Brain microvascular endothelial cell (primary cell): ENCODE data around the gene STAMBP.

ENCODE experiments used
- DNase-seq: peaks from one replicate; pipeline ENCODE4 v3.0.0-alpha.2; 2020
- H3K27ac ChIP-seq: fragments of 250-450 bp; sonication (Bioruptor Pico); 2 replicates; pipeline ENCODE4 v1.5.1; 2020; ENCODE audit warnings: mild to moderate bottlenecking, moderate library complexity
- H3K27me3 ChIP-seq: fragments of 250-450 bp; sonication (Bioruptor Pico); replicated peaks from 2 replicates; pipeline ENCODE4 v1.5.1; 2020; ENCODE audit warnings: mild to moderate bottlenecking
- H3K36me3 ChIP-seq: fragments of 250-450 bp; sonication (Bioruptor Pico); replicated peaks from 2 replicates; pipeline ENCODE4 v1.5.1; 2020; ENCODE audit warnings: mild to moderate bottlenecking
- H3K4me3 ChIP-seq: 2 replicates; pipeline ENCODE4 v1.5.1; 2011; ENCODE audit warnings: low read depth, mild to moderate bottlenecking, control low read depth, low read length, moderate library complexity
- in situ Hi-C: cut with HindIII; loops from 2 replicates; pipeline ENCODE4 v1.10.0; 2017; ENCODE audit warnings: low sequenced_read_pairs, low pct_ligation_motif_present
- TF ChIP-seq, protein P1 (sequence below): IDR thresholded peaks from 2 replicates; pipeline ENCODE4 v1.5.1; 2011; ENCODE audit warnings: low read depth, mild to moderate bottlenecking, moderate library complexity, low read length, control low read depth, inconsistent platforms; ENCODE audit errors: missing control alignments

The STAMBP gene

DNA sequence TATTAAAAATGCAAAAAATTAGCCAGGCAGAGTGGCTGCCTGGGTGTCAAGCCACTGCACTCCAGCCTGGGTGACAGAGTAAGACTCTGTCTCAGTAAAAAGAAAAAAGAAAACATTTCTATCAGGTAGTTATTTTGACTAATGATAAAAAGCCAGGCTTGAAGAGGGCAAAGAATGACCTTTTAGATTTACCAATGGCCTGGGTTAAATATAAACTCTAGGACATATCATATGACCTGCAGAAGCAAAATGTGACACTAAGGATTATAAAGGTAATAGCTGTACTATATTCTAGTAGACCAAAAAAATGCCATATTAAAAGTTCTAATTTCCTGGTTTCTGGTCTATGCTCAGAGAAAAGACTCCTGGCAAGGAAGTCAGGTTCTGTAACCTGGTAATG, 16.1 kb upstream of the STAMBP start:
- in situ Hi-C loops: no loop called here
- no peak for DNase-seq
- TF ChIP-seq, protein P1, sequence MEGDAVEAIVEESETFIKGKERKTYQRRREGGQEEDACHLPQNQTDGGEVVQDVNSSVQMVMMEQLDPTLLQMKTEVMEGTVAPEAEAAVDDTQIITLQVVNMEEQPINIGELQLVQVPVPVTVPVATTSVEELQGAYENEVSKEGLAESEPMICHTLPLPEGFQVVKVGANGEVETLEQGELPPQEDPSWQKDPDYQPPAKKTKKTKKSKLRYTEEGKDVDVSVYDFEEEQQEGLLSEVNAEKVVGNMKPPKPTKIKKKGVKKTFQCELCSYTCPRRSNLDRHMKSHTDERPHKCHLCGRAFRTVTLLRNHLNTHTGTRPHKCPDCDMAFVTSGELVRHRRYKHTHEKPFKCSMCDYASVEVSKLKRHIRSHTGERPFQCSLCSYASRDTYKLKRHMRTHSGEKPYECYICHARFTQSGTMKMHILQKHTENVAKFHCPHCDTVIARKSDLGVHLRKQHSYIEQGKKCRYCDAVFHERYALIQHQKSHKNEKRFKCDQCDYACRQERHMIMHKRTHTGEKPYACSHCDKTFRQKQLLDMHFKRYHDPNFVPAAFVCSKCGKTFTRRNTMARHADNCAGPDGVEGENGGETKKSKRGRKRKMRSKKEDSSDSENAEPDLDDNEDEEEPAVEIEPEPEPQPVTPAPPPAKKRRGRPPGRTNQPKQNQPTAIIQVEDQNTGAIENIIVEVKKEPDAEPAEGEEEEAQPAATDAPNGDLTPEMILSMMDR: no peak
- H3K27ac ChIP-seq: no peak overlapping the region
- H3K4me3 ChIP-seq: no peak overlapping the region
- no peaks in the 10 kb centered on the region for H3K36me3 ChIP-seq
- H3K27me3 ChIP-seq: peaks cover 2% of the 10 kb centered on the region

DNA sequence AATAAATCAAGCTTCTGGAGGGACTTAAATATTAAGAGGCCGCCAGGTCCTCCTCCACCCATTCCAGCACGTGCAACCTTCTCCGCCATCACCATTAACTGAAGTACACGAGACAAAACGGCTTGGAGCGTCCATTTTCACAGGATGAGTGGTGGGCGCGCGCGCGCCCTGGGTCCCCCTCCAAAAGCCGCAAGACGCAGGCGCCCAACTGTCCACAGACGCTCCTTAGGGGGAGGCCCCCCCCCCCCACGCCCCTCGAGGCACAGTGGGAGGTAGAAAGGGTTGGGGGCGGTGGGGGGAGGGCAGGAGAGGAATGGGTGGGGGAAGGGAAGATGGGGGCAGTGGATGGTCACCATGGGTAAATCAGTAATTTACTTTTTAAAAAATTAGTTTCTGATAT, 10.5 kb upstream of the STAMBP start:
- H3K27ac ChIP-seq: no peak overlapping the region
- in situ Hi-C loops: no loop called here
- H3K36me3 ChIP-seq: no peaks in the 10 kb centered on the region
- DNase-seq: no peak
- H3K4me3 ChIP-seq: no peak overlapping the region
- TF ChIP-seq, protein P1: no peak
- peaks cover 2% of the 10 kb centered on the region for H3K27me3 ChIP-seq

DNA sequence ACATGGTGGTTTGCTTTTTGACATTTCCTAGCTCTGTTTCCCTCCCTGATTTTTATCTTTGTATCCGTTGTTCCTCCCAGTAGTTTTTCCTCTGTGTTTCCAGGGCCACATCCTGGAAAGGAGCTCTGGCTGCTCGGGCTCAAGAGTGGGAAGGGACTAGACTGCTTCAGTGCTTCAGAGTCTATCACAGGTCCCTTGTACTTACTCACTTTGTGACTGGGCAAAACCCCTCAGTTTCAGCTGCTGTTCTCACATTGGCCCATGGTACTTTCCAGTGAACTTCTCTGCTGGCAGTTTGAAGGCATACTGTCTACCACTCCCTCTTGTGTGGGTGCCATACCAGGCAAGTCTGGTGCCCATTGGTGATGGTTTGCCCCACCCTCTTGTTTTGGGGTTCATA, 7.5 kb upstream of the STAMBP start:
- DNase-seq: no peak
- Histone ChIP-seq H3K4me3 (no peak overlapping the region), H3K36me3 (no peaks in the 10 kb centered on the region), H3K27ac (no peak overlapping the region), H3K27me3 (no peaks in the 10 kb centered on the region)
- in situ Hi-C loops: no loop called here
- TF ChIP-seq, protein P1: no peak

DNA sequence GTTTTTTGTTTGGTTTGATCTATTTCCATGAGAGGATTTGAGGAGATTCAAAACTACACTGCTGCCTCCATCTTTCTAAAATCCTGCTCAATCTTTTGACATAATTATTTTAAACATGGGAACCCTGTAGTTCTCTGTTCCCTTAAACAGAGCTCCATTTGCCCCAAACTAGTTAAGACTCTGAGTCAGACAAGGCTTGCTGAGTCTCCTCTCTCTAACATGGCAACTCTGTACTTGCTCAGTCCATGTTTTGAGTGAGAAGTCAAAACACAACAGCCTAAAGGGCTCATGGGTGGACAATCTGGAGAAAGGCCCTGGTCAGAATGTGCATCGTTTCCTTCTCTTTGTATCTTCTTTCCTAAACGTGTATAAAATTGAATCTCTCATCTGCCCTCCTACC, 7.1 kb upstream of the STAMBP start:
- H3K4me3 ChIP-seq: no peak overlapping the region
- TF ChIP-seq, protein P1: no peak
- no peak overlapping the region for H3K27ac ChIP-seq
- no peak for DNase-seq
- no peaks in the 10 kb centered on the region for H3K27me3 ChIP-seq
- H3K36me3 ChIP-seq: no peaks in the 10 kb centered on the region
- in situ Hi-C loops: no loop called here

DNA sequence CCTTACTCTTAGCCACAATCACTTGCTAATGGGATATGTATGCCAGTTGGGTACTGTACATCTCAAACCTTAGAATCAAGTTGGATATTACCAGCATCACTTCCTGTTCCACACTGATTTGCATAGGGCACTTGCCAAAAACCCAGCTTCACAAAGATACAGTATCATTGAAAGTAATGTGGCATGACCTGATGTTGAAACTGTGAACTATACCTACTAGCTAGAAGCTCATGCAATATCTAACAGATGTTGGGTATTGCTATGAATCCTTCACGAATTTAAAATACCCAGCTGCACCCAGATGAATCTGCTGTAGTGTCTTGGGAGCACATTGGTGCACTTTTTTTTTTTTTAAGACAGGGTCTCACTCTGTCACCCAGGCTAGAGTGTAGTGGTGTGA, 6.5 kb upstream of the STAMBP start:
- Histone ChIP-seq H3K4me3 (no peak overlapping the region), H3K36me3 (no peaks in the 10 kb centered on the region), H3K27me3 (no peaks in the 10 kb centered on the region), H3K27ac (no peak overlapping the region)
- no peak for DNase-seq
- in situ Hi-C loops: no loop called here
- TF ChIP-seq, protein P1: no peak

DNA sequence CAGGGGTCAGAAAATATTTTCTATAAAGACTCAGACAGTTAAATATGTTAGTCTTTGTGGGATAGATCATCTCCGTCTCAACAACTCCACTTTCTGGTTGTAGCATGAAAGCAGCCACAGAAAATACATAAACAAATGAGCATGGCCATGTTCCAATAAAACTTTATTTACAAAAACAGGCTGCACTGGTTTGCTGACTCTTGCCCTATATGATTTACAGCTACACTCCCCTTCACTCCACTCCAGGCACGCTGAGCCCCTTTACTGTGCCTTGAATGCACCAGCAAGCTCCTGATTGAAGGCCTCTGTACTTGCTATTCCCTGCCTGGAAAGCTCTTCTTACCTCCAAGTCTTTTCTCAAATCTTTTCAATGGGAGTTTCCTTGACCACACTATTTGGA, 5.8 kb upstream of the STAMBP start:
- TF ChIP-seq, protein P1: no peak
- DNase-seq: no peak
- Histone ChIP-seq H3K27me3 (no peaks in the 10 kb centered on the region), H3K4me3 (no peak overlapping the region), H3K36me3 (no peaks in the 10 kb centered on the region), H3K27ac (no peak overlapping the region)
- in situ Hi-C loops: no loop called here
